Measurements from ENCODE around the gene KRAS.

DNA sequence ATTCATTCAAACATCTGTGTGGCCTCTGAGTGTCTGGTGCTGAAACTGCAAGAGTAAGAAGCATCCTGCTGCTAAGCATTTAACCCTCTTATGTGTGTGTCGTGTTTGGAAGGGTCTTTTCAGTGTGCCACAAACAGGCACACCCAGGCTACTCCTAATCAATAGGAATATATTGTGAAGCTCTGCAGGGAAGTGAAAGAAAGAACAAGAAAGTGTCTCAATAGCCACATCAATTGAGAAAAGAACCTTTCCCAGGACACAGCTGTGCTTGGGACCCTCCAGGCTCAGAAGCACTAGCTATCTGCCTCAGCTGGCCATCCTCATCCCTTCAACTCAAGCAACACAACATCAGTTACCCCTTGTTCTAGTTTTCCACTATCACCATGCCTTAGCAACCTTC is 13.4 kb upstream of the KRAS start:
- TF ChIP-seq CTCF (conservative IDR thresholded peaks at IDR 0.05; ENCODE audit: low read depth, low read length): no peak
- TF ChIP-seq CEBPB (IDR thresholded peaks at IDR 0.05; ENCODE audit: low read depth, low read length): no peak
- TF ChIP-seq, protein P1, sequence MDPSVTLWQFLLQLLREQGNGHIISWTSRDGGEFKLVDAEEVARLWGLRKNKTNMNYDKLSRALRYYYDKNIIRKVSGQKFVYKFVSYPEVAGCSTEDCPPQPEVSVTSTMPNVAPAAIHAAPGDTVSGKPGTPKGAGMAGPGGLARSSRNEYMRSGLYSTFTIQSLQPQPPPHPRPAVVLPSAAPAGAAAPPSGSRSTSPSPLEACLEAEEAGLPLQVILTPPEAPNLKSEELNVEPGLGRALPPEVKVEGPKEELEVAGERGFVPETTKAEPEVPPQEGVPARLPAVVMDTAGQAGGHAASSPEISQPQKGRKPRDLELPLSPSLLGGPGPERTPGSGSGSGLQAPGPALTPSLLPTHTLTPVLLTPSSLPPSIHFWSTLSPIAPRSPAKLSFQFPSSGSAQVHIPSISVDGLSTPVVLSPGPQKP (IDR thresholded peaks at IDR 0.05; ENCODE audit: borderline replicate concordance, low read depth, low read length): no peak
- no peak for TF ChIP-seq POLR2A (IDR thresholded peaks at IDR 0.05; ENCODE audit: low read depth, low read length)
- TF ChIP-seq MAFK (IDR thresholded peaks at IDR 0.05; ENCODE audit: low read depth, low read length): no peak
